ENCODE data around the gene NDUFS7. TPM values are rescaled to one million over a fixed set of nuclear protein-coding genes. Genes with fewer than 3 reads are reported as not detected.

NDUFS7 gene
- total RNA-seq, 1 experiment from 2014 or later, result 83.9 TPM

- no peak for DNase-seq
- peaks cover 6% of the 10 kb centered on the region for H3K23me2 ChIP-seq (ENCODE audit: insufficient read length, low read depth, low read length, poor library complexity, severe bottlenecking)
- no peak overlapping the region for H2BK20ac ChIP-seq (ENCODE audit: low read depth, low read length, poor library complexity, severe bottlenecking)
- peak overlapping the region; percentile 14 to 21 for H3K4me3 Mint-ChIP-seq
- H3K14ac ChIP-seq (ENCODE audit: insufficient read depth, low read length), result no peak overlapping the region
- no peak overlapping the region for H3K4ac ChIP-seq (ENCODE audit: low read depth, low read length)
- H4K20me1 ChIP-seq (ENCODE audit: control insufficient read depth, insufficient read depth, insufficient read length), result no peaks in the 10 kb centered on the region
- peak overlapping the region; percentile 38 to 97 (median 60) for H3K27ac Mint-ChIP-seq
- H3K27me3 Mint-ChIP-seq (ENCODE audit: low read depth), result 0 out of 2 replicates have a peak, but pooled peaks cover 1% of the 10 kb centered on the region
- no peak overlapping the region for H3K9ac ChIP-seq (ENCODE audit: extremely low read depth, insufficient read length, low read length)
- no peak overlapping the region for H2BK120ac ChIP-seq (ENCODE audit: low read depth, low read length, poor library complexity, severe bottlenecking)
- H3K36me3 Mint-ChIP-seq (ENCODE audit: insufficient read depth in 1 of 3, low read depth in 3 of 3), result peaks cover 16 to 43% (median 35%) of the 10 kb centered on the region in 3 experiments
- H3K9me3 Mint-ChIP-seq, result peaks cover 0 to 2% of the 10 kb centered on the region in 2 experiments; a peak in 1 of 5 replicates
- no peaks in the 10 kb centered on the region for H3K9me3 ChIP-seq (ENCODE audit: control insufficient read depth, low read depth, low read length)
- H2BK5ac ChIP-seq (ENCODE audit: insufficient read length, low read length), result no peak overlapping the region
- H4K5ac ChIP-seq (ENCODE audit: insufficient read length, low read depth, low read length), result no peak overlapping the region
- H3K27ac ChIP-seq (ENCODE audit: insufficient read length, low read depth, low read length), result no peak overlapping the region
- no peak overlapping the region for H3K18ac ChIP-seq (ENCODE audit: insufficient read length, low read depth, low read length)
- no peak overlapping the region for H2BK15ac ChIP-seq (ENCODE audit: low read depth, low read length)
- peaks cover 45 to 51% of the 10 kb centered on the region in 2 experiments for H3K4me1 Mint-ChIP-seq
- H2AFZ ChIP-seq (ENCODE audit: low read length), result no peak overlapping the region
- H2AK5ac ChIP-seq (ENCODE audit: insufficient read length, low read length), result no peak overlapping the region
- WGBS (ENCODE audit: extremely low coverage, insufficient read length, low lambda C conversion rate), result no CpG with 5 or more reads among the region's 9 CpGs
- TF ChIP-seq CTCF (conservative IDR thresholded peaks at IDR 0.05), result no peak
- peaks cover 61% of the 10 kb centered on the region for H3K79me2 ChIP-seq (ENCODE audit: insufficient read depth, low read length)
- no peaks in the 10 kb centered on the region; the same call in 1 of the 2 replicates for H3K4me1 ChIP-seq (ENCODE audit: insufficient read depth, low read length)
- H3K27me3 ChIP-seq (ENCODE audit: insufficient read depth, low read length), result no peaks in the 10 kb centered on the region
- no peak overlapping the region for H4K8ac ChIP-seq (replicated peaks; ENCODE audit: insufficient read length, low read depth, low read length)
- H2BK12ac ChIP-seq (ENCODE audit: insufficient read length, low read depth, low read length), result no peak overlapping the region
- H3K56ac ChIP-seq (ENCODE audit: insufficient read length, low read depth, low read length), result no peak overlapping the region
- H3K23ac ChIP-seq (ENCODE audit: insufficient read length, low read depth, low read length), result no peak overlapping the region
- H3T11ph ChIP-seq (ENCODE audit: low read length), result no peak overlapping the region
- H3K4me2 ChIP-seq (ENCODE audit: insufficient read depth, insufficient read length, low read length), result no peak overlapping the region
- H4K91ac ChIP-seq (ENCODE audit: insufficient read length, low read depth, low read length), result no peak overlapping the region
- H3K79me1 ChIP-seq (ENCODE audit: insufficient read depth, low read depth, low read length, poor library complexity, severe bottlenecking), result no peaks in the 10 kb centered on the region
Observed at GRCh38 chr19:1410789-1411188, 27.1 kb downstream of the NDUFS7 start.
